Breast epithelium (tissue), 4 donors: Measurements from ENCODE around the gene REC8. TPM values are rescaled to one million over a fixed set of nuclear protein-coding genes. Genes with fewer than 3 reads are reported as not detected.
A peak's percentile ranks its signal among the peaks of the same experiment; 100 is the strongest.

Experiments
- DNase-seq, 2 donors: peaks; one replicate each; pipeline ENCODE4 v3.0.0-alpha.2; 2019; ENCODE audit warnings: low spot score in 2 of 2
- H3K27ac ChIP-seq, 2 donors: fragments of 200-600 bp; sonication (generic) in 1 of 2; one replicate each; pipeline ENCODE4 v1.5.1; 2016 to 2019; ENCODE audit warnings: mild to moderate bottlenecking in 1 of 2
- H3K27me3 ChIP-seq, 2 donors: fragments of 200-600 bp; sonication (generic) in 1 of 2; one replicate each; pipeline versions ENCODE4 v1.5.1 to v1.6.0; 2017 to 2019; ENCODE audit warnings: control low read depth in 1 of 2, mild to moderate bottlenecking in 1 of 2
- H3K36me3 ChIP-seq: fragments of 200-600 bp; one replicate; pipeline ENCODE4 v1.5.1; 2019
- H3K4me1 ChIP-seq, 2 donors: fragments of 200-600 bp; sonication (generic); one replicate each; pipeline ENCODE4 v1.5.1; 2016 to 2019; ENCODE audit warnings: control low read depth in 1 of 2
- H3K4me3 ChIP-seq, 3 donors: fragments of 200-600 bp; sonication (generic); 1 replicate in 2 of 3; 2 replicates in 1 of 3; pipeline ENCODE4 v1.5.1; 2016 to 2019; ENCODE audit warnings: mild to moderate bottlenecking in 3 of 3, moderate library complexity in 2 of 3
- H3K9me3 ChIP-seq, 2 donors: fragments of 200-600 bp; sonication (generic) in 1 of 2; one replicate each; pipeline ENCODE4 v1.5.1; 2016 to 2019; ENCODE audit warnings: control low read depth in 1 of 2
- CTCF ChIP-seq, 3 donors: fragments of 450-650 bp; IDR thresholded peaks; one replicate each; pipeline ENCODE4 v1.5.1; 2016 to 2017; ENCODE audit warnings: antibody characterized with exemption in 3 of 3, mild to moderate bottlenecking in 3 of 3, moderate library complexity in 3 of 3
- POLR2A ChIP-seq: fragments of 450-650 bp; IDR thresholded peaks from one replicate; pipeline ENCODE4 v1.6.1; 2016; ENCODE audit warnings: antibody characterized with exemption, mild to moderate bottlenecking, moderate library complexity
- POLR2AphosphoS5 ChIP-seq, 3 donors: sonication (generic); formaldehyde crosslinking; IDR thresholded peaks; one replicate each; pipeline ENCODE4 v1.6.1; 2017; ENCODE audit warnings: antibody characterized with exemption in 3 of 3
- intact Hi-C: fragments of 100-400 bp; cut with DNase I; formaldehyde crosslinking; loops from one replicate; pipeline ENCODE4 v1.15.1; 2023; ENCODE audit warnings: low total_unique reads
- total RNA-seq, 3 donors: library from RNA; depleted of rRNA; stranded (reverse); fragments of >200 nt; gene quantifications; one replicate each; pipeline ENCODE4 v1.1.0, GENCODE V29; 2016

Gene REC8
- total RNA-seq, 3 donors from 2014 or later, result 2.9 to 10.2 (median 6.6) TPM

GRCh38 chr14:24185026-24185425 lies 13.1 kb downstream of the REC8 start:
- peaks cover 5% of the 10 kb centered on the region for H3K36me3 ChIP-seq

GRCh38 chr14:24185741-24186140 lies 13.9 kb downstream of the REC8 start:
- intact Hi-C loops, result no loop called here
- no peaks in the 10 kb centered on the region for H3K9me3 ChIP-seq
- peaks cover 5% of the 10 kb centered on the region for H3K36me3 ChIP-seq

More at GRCh38 chr14:24185026-24185425, 13.1 kb downstream of the REC8 start:
- Histone ChIP-seq H3K4me3 (no peak overlapping the region), H3K27ac (no peak overlapping the region), H3K9me3 (no peaks in the 10 kb centered on the region), H3K27me3 (no peaks in the 10 kb centered on the region), H3K4me1 (peaks cover 0 to 8% of the 10 kb centered on the region in 2 donors)
- intact Hi-C loops, result no loop called here
- no peak for DNase-seq
- TF ChIP-seq CTCF (IDR thresholded peaks at IDR 0.05) (no peak), POLR2AphosphoS5 (IDR thresholded peaks at IDR 0.05) (no peak), POLR2A (no peak)

GRCh38 chr14:24186831-24187538 lies 15.1 kb downstream of the REC8 start:
- H3K9me3 ChIP-seq, result no peaks in the 10 kb centered on the region
- H3K36me3 ChIP-seq, result peaks cover 5% of the 10 kb centered on the region
- TF ChIP-seq POLR2A (no peak), CTCF (IDR thresholded peaks at IDR 0.05) (no peak)

More at GRCh38 chr14:24185741-24186140, 13.9 kb downstream of the REC8 start:
- no peak for DNase-seq
- no peak overlapping the region for H3K4me3 ChIP-seq
- no peak overlapping the region for H3K27ac ChIP-seq
- H3K4me1 ChIP-seq, result peaks cover 0 to 8% of the 10 kb centered on the region in 2 donors
- TF ChIP-seq CTCF (IDR thresholded peaks at IDR 0.05), result no peak
- TF ChIP-seq POLR2AphosphoS5 (IDR thresholded peaks at IDR 0.05), result no peak
- no peaks in the 10 kb centered on the region for H3K27me3 ChIP-seq

GRCh38 chr14:24187539-24187915 lies 15.6 kb downstream of the REC8 start:
- H3K36me3 ChIP-seq, result peaks cover 5% of the 10 kb centered on the region
- no peak for TF ChIP-seq CTCF (IDR thresholded peaks at IDR 0.05)
- DNase-seq, result no peak
- H3K27ac ChIP-seq, result peak overlapping the region in 1 of 2 donors; percentile 80
- no peaks in the 10 kb centered on the region for H3K27me3 ChIP-seq
- peak overlapping the region; percentile 68 to 79 (median 76) for H3K4me3 ChIP-seq
- intact Hi-C loops, result no loop called here
- no peaks in the 10 kb centered on the region for H3K9me3 ChIP-seq
- H3K4me1 ChIP-seq, result peaks cover 0 to 8% of the 10 kb centered on the region in 2 donors

More at GRCh38 chr14:24186831-24187538, 15.1 kb downstream of the REC8 start:
- Histone ChIP-seq H3K4me3 (no peak overlapping the region), H3K27ac (peak overlapping the region in 1 of 2 donors; percentile 80), H3K27me3 (no peaks in the 10 kb centered on the region), H3K4me1 (peaks cover 0 to 8% of the 10 kb centered on the region in 2 donors)
- no peak for DNase-seq
- intact Hi-C loops, result no loop called here

- peak; percentile 95 to 97 for DNase-seq
- Histone ChIP-seq H3K27me3 (no peaks in the 10 kb centered on the region), H3K36me3 (peaks cover 5% of the 10 kb centered on the region), H3K4me3 (peak within 1 kb of the TSS; percentile 68 to 79 (median 76)), H3K4me1 (peaks cover 0 to 8% of the 10 kb centered on the region in 2 donors), H3K27ac (peak within 1 kb of the TSS; percentile 63 to 80), H3K9me3 (no peaks in the 10 kb centered on the region)
- TF ChIP-seq POLR2A (no peak), POLR2AphosphoS5 (IDR thresholded peaks at IDR 0.05) (peak; percentile 74 to 85 (median 80)), CTCF (IDR thresholded peaks at IDR 0.05) (no peak)
- intact Hi-C loops, result no loop called here
These were observed 16.6 kb downstream of the REC8 start, which contains the start of gene IPO4 for GRCh38 chr14:24188251-24189058. Gene IPO4, minus strand, starts transcription at chr14:24188816. Its CDS starts 29 bp downstream, at chr14:24188787.
